Stimulated activated CD4-positive, alpha-beta T cell treated with anti-CD3 and anti-CD28 coated beads, Interleukin-1b, Interleukin-23, amount 100 ng/mL, for 4 hours (primary cell): ENCODE measurements around the gene USPL1.
"Not testable (repeated sequence)": the region's sequence is repeated elsewhere in the genome, so short reads cannot be mapped to it uniquely, and the experiment has no call there.

Experiments used
- DNase-seq, 2 donors: peaks; one replicate each; pipeline ENCODE4 v3.0.0-alpha.2; 2020; ENCODE audit warnings: low read depth in 2 of 2

Gene USPL1

DNA sequence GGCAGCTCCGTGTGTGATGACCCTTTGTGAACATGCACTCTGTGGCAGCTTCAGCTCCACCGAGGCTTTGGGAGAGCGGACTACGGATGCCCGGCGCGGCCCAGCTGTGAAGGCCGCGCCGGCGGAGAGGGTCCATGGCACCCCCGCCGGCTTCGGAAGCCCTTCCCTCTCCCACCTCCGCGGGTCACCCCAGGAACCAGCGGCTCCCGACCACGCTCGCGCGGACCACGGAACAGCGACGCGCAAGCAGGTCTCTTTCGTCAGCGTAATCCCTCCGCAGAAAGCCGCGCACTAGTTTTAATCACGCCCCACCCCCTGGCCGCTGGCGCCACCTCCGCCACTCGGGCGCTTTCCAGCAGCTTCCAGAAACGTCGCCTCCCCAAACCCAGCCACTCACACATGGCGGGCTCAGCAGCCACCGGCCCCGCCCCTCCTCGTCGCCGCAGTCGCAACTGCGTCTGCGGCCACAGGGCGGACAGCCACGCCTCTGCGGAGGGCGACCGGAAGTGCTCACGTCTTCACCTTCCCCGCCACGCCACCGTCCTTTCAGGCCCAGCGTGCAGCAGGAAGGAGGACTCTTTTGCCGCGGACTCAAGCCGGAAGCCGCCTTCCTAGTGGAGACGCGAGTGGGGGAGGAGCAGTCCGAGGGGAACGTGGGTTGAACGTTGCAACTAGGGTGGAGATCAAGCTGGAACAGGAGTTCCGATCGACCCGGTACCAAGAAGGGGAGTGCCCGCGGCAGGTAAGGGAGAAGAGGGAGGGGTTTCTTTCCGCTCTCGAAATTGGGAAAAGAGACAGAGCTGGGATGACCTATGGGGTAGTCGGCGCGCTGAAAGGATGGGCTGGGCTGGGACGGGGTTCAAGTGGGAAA, at the start of gene USPL1:
TSS of gene USPL1 (plus strand) at position 606 of the 871 bp plus-strand sequence. CDS start 3,221 bp downstream, outside the sequence.
- peak; percentile 97 to 98 for DNase-seq

DNA sequence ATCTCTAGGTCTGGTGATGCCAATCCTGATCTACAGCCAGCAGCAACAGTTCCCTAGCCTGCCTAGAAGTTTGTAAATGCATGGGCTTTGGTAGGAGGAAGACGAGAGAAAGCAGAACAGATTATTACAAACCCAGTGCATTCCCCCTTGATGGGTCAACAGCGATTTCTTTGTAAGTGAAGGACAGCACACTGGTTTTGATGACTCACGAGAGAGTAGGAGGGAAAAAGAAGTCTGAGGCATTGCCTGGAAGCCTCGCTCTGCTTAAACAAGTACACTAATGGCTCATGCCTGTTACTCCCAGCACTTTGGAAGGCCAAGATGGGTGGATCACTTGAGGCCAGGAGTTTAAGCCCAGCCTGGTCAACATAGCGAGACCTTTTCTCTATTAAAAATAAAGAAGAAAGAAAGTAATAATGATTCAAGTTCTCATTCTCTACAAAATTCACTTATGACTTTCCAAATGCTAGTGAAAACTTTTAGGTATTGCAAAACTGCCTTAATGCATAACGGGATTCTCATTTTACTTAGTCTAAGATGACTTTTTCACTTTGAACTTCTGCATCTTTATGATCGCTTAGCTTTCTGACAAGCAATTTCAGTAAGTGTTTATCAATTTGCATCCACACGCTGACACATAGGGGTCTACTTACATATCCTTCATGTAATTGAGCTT, 47.7 kb upstream of the USPL1 start:
- DNase-seq: no peak

DNA sequence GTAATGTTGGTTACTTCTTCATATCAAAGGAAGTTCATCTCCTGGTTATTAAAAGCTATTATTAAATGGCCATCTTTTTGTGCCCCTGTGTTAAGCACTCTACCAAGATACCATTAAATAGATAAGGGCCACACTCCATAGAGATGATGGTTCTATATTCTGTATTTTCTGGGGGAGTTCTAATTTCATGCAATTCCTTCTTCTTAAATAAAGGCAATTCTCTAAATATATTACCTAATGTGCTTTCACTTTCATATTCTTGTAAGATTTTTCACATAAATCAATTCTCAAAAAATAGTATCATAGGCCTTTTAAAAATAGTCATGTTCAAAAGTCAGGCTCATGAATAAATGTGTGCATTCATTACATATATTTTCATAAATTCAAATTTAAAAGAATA, 47.0 kb upstream of the USPL1 start:
- DNase-seq: no peak

DNA sequence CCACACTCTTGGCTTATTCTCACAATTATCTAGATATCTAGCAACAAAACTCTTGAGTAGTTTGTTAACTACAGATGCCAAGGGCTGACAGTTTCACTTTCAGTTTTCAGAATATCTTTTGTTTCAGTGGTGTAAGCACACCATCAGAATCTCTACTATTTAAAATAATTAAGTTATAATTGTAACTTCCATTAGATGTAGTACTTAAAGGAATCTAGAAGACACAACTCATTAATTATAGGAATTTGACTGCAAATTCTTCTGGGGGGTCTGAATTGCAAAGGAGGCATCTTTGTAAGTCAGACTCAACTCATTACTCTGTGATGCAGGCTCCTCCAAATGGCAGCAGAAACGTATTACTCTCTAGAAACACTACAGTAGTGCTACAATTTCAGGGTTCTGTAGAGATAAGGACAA, 44.9 kb upstream of the USPL1 start:
- DNase-seq: no peak

DNA sequence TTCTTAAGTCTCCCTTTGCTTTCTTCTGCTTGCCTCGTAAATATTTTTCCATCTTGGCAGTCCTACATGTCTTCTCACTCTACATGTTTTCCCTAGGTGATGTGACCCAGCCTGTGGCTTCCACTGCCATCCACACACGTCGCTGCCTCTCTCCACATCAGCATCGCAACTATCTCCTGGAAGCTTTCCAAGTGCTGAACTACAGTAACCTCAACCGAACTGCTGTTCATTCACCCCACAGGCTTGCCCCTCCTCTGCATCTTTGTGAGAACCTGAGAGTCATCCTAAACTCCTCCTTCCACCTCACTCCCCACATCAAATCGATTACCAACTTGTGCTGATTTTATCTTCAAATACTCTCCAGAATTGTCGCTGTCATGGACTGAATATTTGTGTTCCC, 41.2 kb upstream of the USPL1 start:
- peak in 1 of 2 donors; percentile 21 for DNase-seq

DNA sequence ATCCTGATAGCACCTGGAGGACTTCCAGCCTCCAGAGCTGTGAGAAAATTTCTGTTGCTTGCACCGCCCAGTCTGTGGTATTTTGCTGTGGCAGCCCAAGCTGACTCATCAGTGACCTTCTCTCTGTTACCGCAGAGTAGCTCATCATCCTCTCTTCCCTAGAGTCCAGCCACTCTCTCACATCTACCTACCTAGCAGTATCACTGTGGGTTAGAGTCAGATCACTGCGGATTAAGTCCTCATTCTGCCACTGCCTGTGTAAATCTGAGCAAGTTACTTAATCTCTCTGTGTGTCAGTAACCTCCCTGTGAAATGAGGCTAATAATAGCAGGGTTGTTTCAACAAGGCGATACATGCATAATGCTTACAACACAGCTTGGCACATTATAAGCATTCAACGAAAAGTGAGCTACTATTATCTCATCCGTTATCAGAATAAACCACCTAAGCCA, 40.3 kb upstream of the USPL1 start:
- DNase-seq: no peak

DNA sequence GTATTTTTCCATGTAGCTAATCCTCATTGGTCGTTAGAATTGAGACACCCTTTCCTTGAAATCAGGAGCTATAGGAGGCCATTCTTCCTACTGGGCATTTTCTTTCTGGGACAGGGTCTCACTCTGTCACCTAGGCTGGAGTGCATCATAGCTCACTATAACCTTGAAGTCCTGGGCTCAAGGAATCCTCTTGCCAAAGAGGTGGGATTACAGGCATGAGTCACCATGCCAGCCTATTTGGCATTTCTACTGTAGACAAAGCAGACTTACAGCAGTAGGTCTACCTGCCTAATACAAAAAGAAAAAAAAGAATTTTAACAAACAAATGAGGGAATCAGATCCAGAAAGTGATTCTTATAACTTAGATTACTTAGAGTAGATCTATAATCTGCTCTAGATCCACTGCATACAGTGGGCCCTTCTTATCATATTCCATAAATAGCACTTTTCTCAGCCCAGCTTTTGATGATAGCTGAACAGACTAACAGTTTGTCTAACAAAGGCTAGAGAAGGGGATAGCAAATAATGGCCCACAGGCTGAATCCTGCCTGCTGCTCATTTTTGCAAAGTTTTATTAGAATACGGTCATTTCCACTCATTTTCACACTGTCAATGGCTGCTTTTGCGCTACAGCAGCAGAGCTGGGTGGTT, 36.7 kb upstream of the USPL1 start:
- DNase-seq: no peak

DNA sequence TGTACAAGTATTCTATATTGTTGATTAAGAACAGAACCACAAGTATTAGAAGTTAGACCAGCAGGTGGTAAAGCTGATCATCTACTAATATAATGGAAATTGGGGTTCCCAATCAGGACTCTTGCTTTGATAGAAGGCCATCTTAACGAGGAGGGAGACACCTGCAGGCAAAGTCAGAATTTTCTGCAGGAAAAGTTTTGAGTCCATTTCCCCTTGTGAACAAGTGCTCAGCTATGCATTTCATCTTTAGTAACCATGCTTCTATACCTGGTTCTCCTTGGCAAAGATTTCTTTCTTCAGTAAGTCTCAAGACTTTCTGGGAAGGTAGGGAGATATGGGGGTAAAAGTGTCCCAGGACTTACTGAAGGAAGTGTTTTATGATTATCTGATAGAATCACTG, 36.1 kb upstream of the USPL1 start:
- DNase-seq: no peak

DNA sequence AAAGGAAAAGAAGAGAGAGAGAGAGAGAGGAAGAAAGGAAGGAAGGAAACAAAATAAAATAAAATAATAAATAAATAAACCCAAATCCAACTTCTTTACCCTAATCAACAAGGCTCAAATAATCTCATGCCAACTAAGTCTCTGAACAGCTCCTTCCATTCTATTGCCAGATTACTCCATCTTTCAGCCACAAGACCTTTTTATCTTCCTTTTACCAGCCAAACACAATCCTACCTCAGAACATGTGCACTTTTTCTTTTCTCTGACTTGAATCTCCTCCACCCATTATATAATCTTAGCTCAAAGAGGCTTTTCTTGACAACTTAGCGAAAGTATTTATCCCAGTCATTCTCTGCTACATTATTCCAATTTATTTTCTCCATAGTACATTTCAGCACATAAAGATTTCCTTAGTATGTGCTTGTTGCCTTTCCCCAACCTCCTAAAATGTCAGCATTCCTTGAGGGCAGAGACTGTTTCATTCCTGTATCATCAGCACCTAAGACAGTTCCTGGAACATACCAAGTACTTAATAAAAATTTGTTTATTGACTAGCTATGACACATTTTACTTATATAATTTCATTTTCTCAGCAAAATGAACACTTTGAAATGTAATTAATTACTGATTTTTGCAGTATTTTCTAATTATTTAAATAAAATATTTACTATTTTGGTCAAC, 33.5 kb upstream of the USPL1 start:
- no peak for DNase-seq

DNA sequence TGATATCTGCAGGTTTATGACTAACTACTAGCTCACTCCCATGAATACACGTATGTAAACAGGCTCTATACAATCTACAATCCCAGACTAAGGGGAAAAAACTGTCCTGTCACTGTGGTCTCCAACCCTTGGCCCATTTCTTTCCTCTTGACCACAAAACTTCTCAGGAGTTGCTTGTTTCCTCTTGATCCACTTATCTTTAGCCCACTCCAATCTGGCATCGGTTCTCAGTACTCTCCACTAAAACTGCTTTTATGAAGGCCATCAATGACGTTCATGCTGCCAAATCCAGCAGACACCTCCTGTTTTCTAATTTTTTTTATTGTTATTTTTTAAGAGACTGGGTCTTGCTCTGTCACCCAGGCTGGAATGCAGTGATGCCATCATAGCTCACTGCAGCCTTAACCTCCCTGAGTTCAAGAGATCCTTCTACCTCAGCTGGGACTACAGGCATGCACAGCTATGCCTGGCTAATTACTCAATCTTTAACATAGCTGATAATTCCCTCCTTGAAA, 31.9 kb upstream of the USPL1 start:
- no peak for DNase-seq

DNA sequence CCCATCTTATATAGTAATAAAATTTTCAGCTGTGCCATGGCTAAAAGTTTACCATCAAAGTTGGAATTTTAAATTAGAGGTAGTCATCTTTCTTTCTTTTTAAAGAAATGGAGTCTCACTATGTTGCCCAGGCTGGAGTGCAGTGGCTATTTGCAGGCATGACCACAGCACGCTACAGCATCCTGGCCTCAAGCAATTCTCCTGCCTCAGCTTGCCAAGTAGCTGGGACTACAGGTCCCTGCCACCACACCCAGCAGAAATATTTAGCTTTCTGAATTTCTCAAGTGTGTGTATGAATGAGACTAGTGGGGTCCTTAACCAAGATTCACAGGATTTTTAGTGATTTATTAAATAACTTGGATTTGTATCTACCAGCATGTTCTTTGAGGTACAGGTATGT, 30.5 kb upstream of the USPL1 start:
- DNase-seq: no peak

DNA sequence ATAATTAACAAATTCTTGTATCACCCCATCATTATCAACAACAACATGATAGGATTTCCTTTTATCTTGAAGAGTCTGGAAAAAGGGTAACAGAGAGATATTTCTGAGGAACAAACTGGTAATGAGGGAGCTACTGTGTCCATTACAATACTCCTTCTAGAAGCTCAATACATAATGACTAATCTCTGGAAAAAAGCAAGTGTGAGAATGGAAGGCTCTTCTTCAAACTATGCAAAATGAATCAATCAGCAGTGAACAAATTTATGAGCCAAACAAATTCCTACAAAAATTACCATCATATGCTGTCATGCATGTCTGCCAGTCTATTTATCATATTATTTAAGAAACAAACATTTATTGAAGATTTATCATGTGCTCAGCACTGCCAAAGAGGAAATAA, 30.0 kb upstream of the USPL1 start:
- DNase-seq: no peak

DNA sequence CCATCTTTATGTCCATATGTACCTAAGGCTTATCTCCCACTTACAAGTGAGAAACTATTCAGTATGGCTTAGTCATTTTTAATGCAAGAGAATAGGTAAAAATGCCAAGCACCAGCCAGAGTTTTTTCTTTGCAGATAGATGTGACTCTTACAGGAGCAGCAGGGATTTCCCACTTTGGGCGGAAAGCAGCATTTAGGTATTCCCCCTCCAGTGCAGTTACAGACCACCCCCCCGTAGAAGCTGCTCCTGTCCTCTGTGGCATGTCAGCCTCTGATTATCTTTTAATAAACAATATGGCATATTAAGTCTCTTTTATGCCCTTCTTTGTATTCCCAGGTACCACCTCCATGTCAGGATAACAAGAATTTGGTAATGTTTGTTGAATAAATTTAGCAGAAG, 24.7 kb upstream of the USPL1 start:
- no peak for DNase-seq

DNA sequence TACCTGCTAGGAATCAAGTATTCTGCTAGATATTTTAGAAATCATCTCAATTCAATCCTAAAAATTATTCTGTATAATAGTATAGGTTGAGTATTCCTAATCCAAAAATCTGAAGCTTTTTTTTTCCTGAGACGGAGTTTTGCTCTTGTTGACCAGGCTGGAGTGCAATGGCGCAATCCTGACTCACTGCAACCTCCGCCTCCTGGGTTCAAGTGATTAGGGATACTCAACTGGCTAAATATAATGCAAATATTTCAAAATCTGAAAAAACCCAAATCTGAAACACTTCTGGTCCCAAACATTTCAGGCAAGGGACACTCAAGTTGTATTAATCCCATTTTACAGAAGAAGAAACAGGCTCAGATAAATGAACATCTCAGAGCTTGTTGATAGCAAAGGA, 17.2 kb upstream of the USPL1 start:
- no peak for DNase-seq

DNA sequence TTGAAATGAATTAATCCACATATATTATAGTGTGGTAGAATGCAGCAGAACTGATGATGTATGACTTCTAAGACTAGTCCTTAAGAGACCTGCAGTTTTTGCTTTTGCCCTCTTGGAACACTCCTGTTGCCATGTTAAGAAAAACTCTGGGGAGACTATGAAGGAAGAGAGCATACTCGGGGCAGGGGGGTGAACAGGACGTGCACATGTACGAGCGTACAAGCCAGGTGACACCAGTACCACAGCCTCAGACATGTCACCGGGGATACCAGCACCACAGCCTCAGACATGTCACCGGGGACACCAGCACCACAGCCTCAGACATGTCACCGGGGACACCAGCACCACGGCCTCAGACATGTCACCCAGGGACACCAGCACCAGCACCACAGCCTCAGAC, 15.9 kb upstream of the USPL1 start:
- DNase-seq: no peak

DNA sequence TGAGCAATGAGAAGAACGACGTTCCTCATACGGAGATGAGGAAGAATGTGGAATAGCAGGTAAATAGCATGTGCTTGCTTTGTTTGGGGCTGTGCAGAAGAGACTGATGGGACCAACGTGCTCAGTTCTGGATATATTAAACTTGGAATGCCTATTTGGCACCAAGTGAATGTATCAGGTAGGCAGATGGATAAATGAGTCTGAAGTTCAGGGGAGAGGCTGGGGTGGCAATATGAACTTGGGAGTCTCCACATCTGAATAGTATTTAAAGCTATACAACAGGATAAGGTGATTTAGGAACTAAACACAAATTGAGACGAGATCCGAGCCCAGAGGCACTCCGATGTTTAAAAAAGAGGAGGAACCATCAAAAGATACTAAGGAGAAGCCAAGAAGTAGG, 12.7 kb upstream of the USPL1 start:
- DNase-seq: no peak

DNA sequence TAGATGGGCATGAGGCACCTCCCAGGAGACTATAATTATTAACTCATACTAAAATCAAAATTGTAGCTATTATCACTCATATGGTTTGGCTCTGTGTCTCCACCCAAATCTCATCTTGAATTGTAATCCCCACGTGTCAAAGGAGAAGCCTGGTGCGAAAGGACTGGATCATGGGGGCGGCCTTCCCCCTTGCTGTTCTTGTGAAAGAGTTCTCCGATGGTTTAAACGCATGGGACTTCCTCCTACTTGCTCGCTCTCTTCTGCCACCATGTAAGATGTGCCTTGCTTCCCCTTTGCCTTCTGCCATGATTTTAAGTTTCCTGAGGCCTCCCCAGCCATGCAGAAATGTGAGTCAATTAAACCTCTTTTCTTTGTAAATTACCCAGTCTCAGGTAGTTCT, 10.5 kb upstream of the USPL1 start:
- DNase-seq: not testable (repeated sequence)

DNA sequence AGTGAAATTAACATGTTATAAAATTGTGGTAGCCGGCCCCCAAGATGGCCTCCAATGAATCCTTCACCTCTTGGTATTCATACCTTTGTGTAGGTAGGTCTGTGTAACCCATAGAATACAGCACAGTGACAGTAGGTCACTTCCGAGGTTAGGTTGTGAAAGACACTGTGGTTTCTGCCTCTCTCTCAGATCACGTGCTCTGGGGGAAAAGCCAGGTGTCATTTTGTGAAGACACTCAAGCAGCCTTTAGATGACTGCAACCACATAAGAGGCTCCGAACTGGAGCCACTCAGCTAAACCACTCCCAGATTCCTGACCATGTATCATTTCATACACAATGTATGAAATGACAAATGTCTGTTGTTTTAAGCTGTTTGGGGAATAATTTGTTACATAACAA, 9.8 kb upstream of the USPL1 start:
- peak; percentile 6 to 37 for DNase-seq

DNA sequence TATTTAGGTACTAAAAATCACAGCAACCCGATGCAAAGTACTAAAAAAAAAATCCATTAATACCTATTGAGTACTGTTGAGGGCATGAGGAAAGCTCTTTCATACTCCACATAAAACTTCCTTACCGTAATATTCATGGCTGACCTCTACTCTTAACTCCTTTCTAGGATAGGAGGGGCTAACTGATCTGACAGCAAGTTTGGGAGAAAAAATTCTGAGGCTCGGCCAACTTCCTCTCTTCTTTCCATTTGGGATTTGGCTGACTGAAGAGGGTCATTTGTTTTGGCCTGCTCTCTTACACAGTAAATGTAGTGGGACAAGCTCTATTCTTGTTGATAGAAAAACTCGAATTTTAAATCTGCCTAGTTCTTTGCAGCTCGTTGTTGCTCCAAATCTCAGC, 9.4 kb upstream of the USPL1 start:
- no peak for DNase-seq

DNA sequence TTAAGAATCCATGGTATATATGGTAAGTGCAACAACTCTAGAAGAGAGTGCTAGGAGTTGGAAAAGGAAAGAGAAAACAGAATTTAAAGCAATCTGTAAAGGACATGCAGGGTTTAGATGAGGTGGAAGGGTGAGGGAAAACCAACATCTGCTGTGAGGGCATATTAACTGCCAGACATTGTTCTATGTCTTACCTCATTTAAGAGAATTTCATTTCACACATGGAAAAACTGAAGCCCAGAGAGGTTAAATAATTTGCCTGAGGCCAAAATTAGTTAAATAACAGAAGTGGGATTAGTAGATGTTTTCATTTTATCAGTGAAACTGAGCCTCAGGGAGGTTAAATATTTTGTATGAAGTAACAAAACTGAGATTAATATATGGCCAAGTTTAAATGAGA, 7.4 kb upstream of the USPL1 start:
- no peak for DNase-seq

DNA sequence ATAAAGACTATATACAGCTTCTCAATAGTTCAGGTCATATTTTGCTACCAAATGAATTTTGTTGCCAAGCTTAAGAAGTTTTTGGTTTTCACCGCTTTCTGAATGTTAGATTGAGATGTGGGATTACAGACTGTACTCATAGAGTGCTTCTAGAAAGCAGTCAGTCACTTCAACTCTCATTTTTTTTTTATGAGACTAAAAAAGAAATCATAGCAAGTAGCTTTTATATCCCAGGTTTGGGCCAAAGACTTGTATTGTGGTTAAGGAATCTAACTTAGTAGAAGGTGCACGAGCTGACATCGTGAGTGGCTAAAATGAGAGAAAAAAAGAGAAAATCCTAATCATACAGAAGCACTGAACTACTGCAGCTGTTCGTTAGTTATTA, 2.2 kb upstream of the USPL1 start:
- no peak for DNase-seq
